DMS114 treated with DMSO at 0.1 percent for 48 hours (cell line): ENCODE results near the gene PRDM13.

Experiments
- DNase-seq: peaks from one replicate; lab custom pipeline; 2025; ENCODE audit not compliant: unreplicated experiment; lab: John Stamatoyannopoulos, UW

PRDM13 gene

GRCh38 chr6:99603421-99604165, 3.0 kb upstream of the PRDM13 start:
- DNase-seq, result no peak

- DNase-seq, result no peak
These were observed 2.2 kb upstream of the PRDM13 start for GRCh38 chr6:99604166-99605073.

GRCh38 chr6:99605074-99605734, 1.4 kb upstream of the PRDM13 start:
- DNase-seq, result no peak

- no peak for DNase-seq
These were observed 550 bp upstream of the PRDM13 start for GRCh38 chr6:99605911-99606655.

GRCh38 chr6:99607416-99608036, 893 bp downstream of the PRDM13 start:
- DNase-seq, result no peak

GRCh38 chr6:99608059-99608885, 1.6 kb downstream of the PRDM13 start:
- DNase-seq, result no peak

- no peak for DNase-seq
These were observed 2.4 kb downstream of the PRDM13 start for GRCh38 chr6:99608886-99609482.

- DNase-seq, result no peak
These were observed 3.4 kb downstream of the PRDM13 start for GRCh38 chr6:99609905-99610489.

- DNase-seq, result no peak
These were observed 4.5 kb downstream of the PRDM13 start for GRCh38 chr6:99611148-99611547.

- no peak for DNase-seq
These were observed 6.1 kb downstream of the PRDM13 start for GRCh38 chr6:99612551-99613408.

- DNase-seq, result no peak
These were observed 6.7 kb downstream of the PRDM13 start for GRCh38 chr6:99613409-99613704.

GRCh38 chr6:99613705-99614429, 7.2 kb downstream of the PRDM13 start:
- DNase-seq, result no peak

GRCh38 chr6:99614430-99615186, 8.0 kb downstream of the PRDM13 start:
- peak; percentile 45 for DNase-seq

- DNase-seq, result no peak
These were observed 10.5 kb downstream of the PRDM13 start for GRCh38 chr6:99617131-99617530.

GRCh38 chr6:99618649-99619408, 12.2 kb downstream of the PRDM13 start:
- DNase-seq, result no peak

- no peak for DNase-seq
These were observed 12.8 kb downstream of the PRDM13 start for GRCh38 chr6:99619409-99619762.
